Adrenal gland (tissue), 12 donors: ENCODE results near the gene GABRA5. TPM values are rescaled to one million over a fixed set of nuclear protein-coding genes. Genes with fewer than 3 reads are reported as not detected.

Source experiments
- DNase-seq, 7 donors: peaks; one replicate each; pipeline ENCODE4 v3.0.0-alpha.2; 2019 to 2020
- H3K27ac ChIP-seq, 5 donors: fragments of 200-600 bp; sonication (generic) in 4 of 5; 1 replicate in 3 of 5; 2 replicates in 2 of 5; pipeline versions ENCODE4 v1.5.1 to v1.8.0; 2016 to 2020; ENCODE audit warnings: mild to moderate bottlenecking in 1 of 5
- H3K27me3 ChIP-seq: fragments of 200-600 bp; 2 replicates; pipeline ENCODE4 v1.8.0; 2021
- H3K36me3 ChIP-seq, 2 donors: fragments of 200-600 bp; replicated peaks in 1 of 2; 1 replicate in 1 of 2; 2 replicates in 1 of 2; pipeline versions ENCODE4 v1.5.1 to v1.8.0; 2018 to 2022
- H3K4me1 ChIP-seq, 2 donors: fragments of 200-600 bp; replicated peaks in 1 of 2; 1 replicate in 1 of 2; 2 replicates in 1 of 2; pipeline versions ENCODE4 v1.5.1 to v1.8.0; 2018 to 2021
- H3K4me3 ChIP-seq, 4 donors: fragments of 200-600 bp; sonication (generic) in 3 of 4; one replicate each; pipeline ENCODE4 v1.5.1; 2016 to 2018
- H3K9me3 ChIP-seq, 3 donors: fragments of 200-600 bp; sonication (generic) in 1 of 3; replicated peaks in 1 of 3; 1 replicate in 2 of 3; 2 replicates in 1 of 3; pipeline versions ENCODE4 v1.5.1 to v1.8.0; 2016 to 2021
- POLR2A ChIP-seq, 2 donors: fragments of 450-650 bp; IDR thresholded peaks; one replicate each; pipeline ENCODE4 v1.6.1; 2017; ENCODE audit warnings: antibody characterized with exemption in 2 of 2, mild to moderate bottlenecking in 2 of 2, moderate library complexity in 1 of 2
- WGBS, 4 donors: extraction: QIAGEN DNeasy Blood & Tissue Kit in 2 of 4; methylation state at CpG; one replicate each; pipeline versions ENCODE4 v1.1.5 to v1.1.7; 2013 to 2017; 5-methylcytosine and 5-hydroxymethylcytosine counted together
- intact Hi-C, 2 donors: fragments of 100-400 bp; cut with DNase I; formaldehyde crosslinking; loops; one replicate each; pipeline versions ENCODE4 v1.14.1 to v1.15.0; 2022 to 2023
- polyA plus RNA-seq, 3 donors: library from polyadenylated mRNA; stranded (reverse); fragments of 200-250 nt in 2 of 3; fragments of 350-450 nt in 1 of 3; fragmentation: Illumina TruSeq in 1 of 3; extraction: RNeasy Lipid Tissue Mini Kit (QIAGEN cat#74804) in 1 of 3; gene quantifications; one replicate each; pipeline ENCODE4 v1.2.3, GENCODE V29; 2013 to 2014
- total RNA-seq, 9 donors: library from RNA; depleted of rRNA in 4 of 9; stranded (reverse); fragments of >200 nt in 4 of 9; fragments of 120-200 nt in 1 of 9; fragmentation: NEBNext Ultra II Directional in 1 of 9; extraction: Animal tissue kit (Norgen Biotek cat#: 25700) in 1 of 9; gene quantifications; one replicate each; pipeline versions ENCODE4 v1.1.0 to v1.2.4, GENCODE V29; 2013 to 2023
- TF ChIP-seq, protein P1 (sequence below), 6 experiments: fragments of 450-650 bp in 4 of 6; fragments of 200-600 bp in 2 of 6; sonication (generic) in 1 of 6; IDR thresholded peaks; 1 replicate in 5 of 6; 2 replicates in 1 of 6; pipeline versions ENCODE4 v1.5.1 to v1.8.0; 2016 to 2021; ENCODE audit warnings: antibody characterized with exemption in 6 of 6, mild to moderate bottlenecking in 2 of 6, moderate library complexity in 1 of 6
- donor health status: healthy with polysubstance abuse.
- donor health status: Bipolar disorder and iron deficiency.
- donor health status: DM: yes; HTN: yes; CAD: no.
- donor health status: DM: no; HTN: no; CAD: no.
- donor health status: DM: no; HTN: no; CAD: no.
- donor health status: DM: yes; HTN: yes; CAD: no.

The GABRA5 gene
- total and polyA plus RNA-seq, 12 donors, result 0.11 TPM; not detected in 11

DNA sequence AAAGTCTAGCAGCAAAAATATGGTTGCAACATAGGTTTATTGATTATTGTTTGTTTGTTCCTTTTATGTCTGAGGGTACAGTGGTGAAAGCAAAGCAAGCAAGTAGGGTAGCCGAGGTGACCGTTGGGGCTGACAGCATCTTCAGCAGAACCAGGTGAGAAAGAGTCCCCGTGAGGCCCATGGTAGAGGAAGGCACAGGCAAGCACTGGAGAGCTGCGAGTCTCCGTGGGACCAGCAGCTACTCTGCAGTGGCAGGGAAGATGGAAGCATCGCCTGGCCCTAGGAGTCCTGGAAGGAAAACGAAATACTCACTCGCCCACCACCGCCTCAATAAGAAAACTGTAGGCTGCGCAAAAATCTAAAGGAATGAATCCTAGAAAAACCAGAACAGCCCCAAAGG is 25.3 kb upstream of the GABRA5 start:
- H3K27me3 ChIP-seq, result peaks cover 7% of the 10 kb centered on the region
- WGBS, 4 donors, result 43 to 65% (median 59%) methylated on average over 10 of the region's 10 CpGs
- intact Hi-C loops, result loop anchor here in 1 of 2 donors (10.0 kb wide), 1 partner anchor 63 kb away; no protein-coding TSS in a partner anchor

DNA sequence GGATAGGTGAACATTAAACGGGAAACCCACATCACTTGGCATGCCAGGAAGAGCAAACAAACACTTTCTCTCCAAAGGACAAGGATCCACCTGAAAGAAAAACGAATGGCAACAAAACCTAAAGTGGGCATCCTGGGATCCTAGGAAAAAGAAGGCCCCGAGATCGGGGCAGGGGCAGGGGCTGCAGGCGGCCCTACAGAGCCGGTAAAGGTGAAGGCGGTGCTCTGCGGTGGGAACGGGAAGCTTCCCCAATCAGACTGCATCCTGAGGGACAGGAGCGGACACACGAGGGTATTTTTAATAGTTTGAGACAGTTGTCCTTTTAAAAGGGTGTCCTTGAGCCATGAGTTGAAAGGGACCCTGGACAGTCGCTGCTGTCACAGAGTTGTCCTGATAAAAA is 24.9 kb upstream of the GABRA5 start:
- Histone ChIP-seq H3K4me3 (no peak overlapping the region), H3K27me3 (peaks cover 7% of the 10 kb centered on the region), H3K36me3 (no peaks in the 10 kb centered on the region), H3K27ac (no peak overlapping the region), H3K4me1 (no peaks in the 10 kb centered on the region), H3K9me3 (no peaks in the 10 kb centered on the region)
- intact Hi-C loops, result loop anchor here in 1 of 2 donors (10.0 kb wide), 1 partner anchor 63 kb away; no protein-coding TSS in a partner anchor
- no peak for TF ChIP-seq POLR2A (IDR thresholded peaks at IDR 0.05)
- TF ChIP-seq, protein P1, sequence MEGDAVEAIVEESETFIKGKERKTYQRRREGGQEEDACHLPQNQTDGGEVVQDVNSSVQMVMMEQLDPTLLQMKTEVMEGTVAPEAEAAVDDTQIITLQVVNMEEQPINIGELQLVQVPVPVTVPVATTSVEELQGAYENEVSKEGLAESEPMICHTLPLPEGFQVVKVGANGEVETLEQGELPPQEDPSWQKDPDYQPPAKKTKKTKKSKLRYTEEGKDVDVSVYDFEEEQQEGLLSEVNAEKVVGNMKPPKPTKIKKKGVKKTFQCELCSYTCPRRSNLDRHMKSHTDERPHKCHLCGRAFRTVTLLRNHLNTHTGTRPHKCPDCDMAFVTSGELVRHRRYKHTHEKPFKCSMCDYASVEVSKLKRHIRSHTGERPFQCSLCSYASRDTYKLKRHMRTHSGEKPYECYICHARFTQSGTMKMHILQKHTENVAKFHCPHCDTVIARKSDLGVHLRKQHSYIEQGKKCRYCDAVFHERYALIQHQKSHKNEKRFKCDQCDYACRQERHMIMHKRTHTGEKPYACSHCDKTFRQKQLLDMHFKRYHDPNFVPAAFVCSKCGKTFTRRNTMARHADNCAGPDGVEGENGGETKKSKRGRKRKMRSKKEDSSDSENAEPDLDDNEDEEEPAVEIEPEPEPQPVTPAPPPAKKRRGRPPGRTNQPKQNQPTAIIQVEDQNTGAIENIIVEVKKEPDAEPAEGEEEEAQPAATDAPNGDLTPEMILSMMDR (IDR thresholded peaks at IDR 0.05), result no peak
- 30 to 53% (median 41%) methylated on average over 12 of the region's 12 CpGs for WGBS, 4 donors
- no peak for DNase-seq

More for the DNA sequence above, 25.3 kb upstream of the GABRA5 start:
- Histone ChIP-seq H3K36me3 (no peaks in the 10 kb centered on the region), H3K9me3 (no peaks in the 10 kb centered on the region), H3K27ac (no peak overlapping the region), H3K4me1 (no peaks in the 10 kb centered on the region), H3K4me3 (no peak overlapping the region)
- TF ChIP-seq POLR2A (IDR thresholded peaks at IDR 0.05), result no peak
- TF ChIP-seq, protein P1 (IDR thresholded peaks at IDR 0.05), result no peak
- no peak for DNase-seq

DNA sequence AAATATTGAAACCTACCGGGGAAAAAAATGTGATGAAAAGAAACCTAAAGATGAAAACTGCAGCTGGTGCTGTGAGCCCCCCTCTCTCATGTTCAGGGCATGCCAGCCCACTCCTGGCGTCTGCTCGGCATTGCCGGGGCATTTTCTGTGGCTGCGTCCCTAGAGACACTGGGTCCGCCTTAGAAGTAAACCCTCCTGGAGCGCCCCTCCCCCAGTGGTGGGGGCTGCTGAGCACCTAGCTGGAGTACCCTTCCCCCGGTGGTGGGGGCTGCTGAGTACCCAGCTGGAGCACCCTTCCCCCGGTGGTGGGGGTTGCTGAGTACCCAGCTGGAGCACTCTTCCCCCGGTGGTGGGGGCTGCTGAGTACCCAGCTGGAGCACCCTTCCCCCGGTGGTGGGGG is 24.5 kb upstream of the GABRA5 start:
- WGBS, 4 donors, result 44 to 74% (median 48%) methylated on average over 6 to 11 of the region's 11 CpGs
- no peaks in the 10 kb centered on the region for H3K36me3 ChIP-seq
- intact Hi-C loops, result loop anchor here in 1 of 2 donors (10.0 kb wide), 1 partner anchor 62 kb away; no protein-coding TSS in a partner anchor
- TF ChIP-seq, protein P1 (IDR thresholded peaks at IDR 0.05), result no peak
- no peak for TF ChIP-seq POLR2A (IDR thresholded peaks at IDR 0.05)
- H3K27me3 ChIP-seq, result peaks cover 7% of the 10 kb centered on the region
- no peak for DNase-seq
- no peaks in the 10 kb centered on the region for H3K9me3 ChIP-seq
- no peak overlapping the region for H3K27ac ChIP-seq
- no peaks in the 10 kb centered on the region for H3K4me1 ChIP-seq
- H3K4me3 ChIP-seq, result no peak overlapping the region

DNA sequence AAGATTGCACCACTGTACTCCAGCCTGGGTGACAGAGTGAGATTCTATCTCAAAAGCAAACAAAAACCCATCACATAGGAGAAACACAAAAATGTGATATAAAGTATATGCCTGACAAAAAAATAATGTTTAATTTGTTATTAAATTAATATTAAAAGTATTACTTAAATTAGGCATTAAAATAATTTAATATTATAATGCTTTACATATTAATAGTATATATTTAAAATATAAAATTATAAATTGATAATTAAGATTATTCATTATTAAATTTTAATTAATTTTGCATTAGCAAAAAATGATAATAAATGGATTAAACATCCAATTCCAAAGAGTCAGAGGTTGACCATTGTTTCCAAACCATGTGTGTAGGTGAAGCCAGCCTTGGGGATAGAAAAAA is 22.0 kb upstream of the GABRA5 start:
- DNase-seq, result no peak
- Histone ChIP-seq H3K27me3 (peaks cover 7% of the 10 kb centered on the region), H3K4me1 (no peaks in the 10 kb centered on the region), H3K4me3 (no peak overlapping the region), H3K27ac (no peak overlapping the region), H3K9me3 (no peaks in the 10 kb centered on the region), H3K36me3 (no peaks in the 10 kb centered on the region)
- no peak for TF ChIP-seq POLR2A (IDR thresholded peaks at IDR 0.05)
- TF ChIP-seq, protein P1 (IDR thresholded peaks at IDR 0.05), result no peak
- intact Hi-C loops, result loop anchor here in 1 of 2 donors (10.0 kb wide), 1 partner anchor 60 kb away; no protein-coding TSS in a partner anchor
